GM23248 (cell line): ENCODE data around the gene NUP210. TPM values are rescaled to one million over a fixed set of nuclear protein-coding genes. Genes with fewer than 3 reads are reported as not detected.

Source experiments
- DNase-seq: peaks from one replicate; pipeline ENCODE4 v3.0.0-alpha.2; 2015
- H2AFZ ChIP-seq: fragments of 200-600 bp; sonication (generic); 2 replicates; pipeline ENCODE4 v1.6.1; 2016; ENCODE audit warnings: antibody characterized with exemption
- H3F3A ChIP-seq: fragments of 200-600 bp; sonication (generic); 2 replicates; pipeline ENCODE4 v1.6.1; 2016; ENCODE audit warnings: mild to moderate bottlenecking, antibody characterized with exemption, mixed run types; ENCODE audit not compliant: insufficient read depth
- H3K27ac ChIP-seq: fragments of 200-600 bp; sonication (generic); 2 replicates; pipeline ENCODE4 v1.5.1; 2016; ENCODE audit warnings: mild to moderate bottlenecking
- H3K27me3 ChIP-seq: fragments of 200-600 bp; sonication (generic); replicated peaks from 2 replicates; pipeline ENCODE4 v1.6.1; 2016; ENCODE audit warnings: mild to moderate bottlenecking; ENCODE audit not compliant: insufficient read depth
- H3K36me3 ChIP-seq: fragments of 200-600 bp; sonication (generic); 2 replicates; pipeline ENCODE4 v1.6.1; 2016; ENCODE audit warnings: low read depth, mild to moderate bottlenecking
- H3K4me1 ChIP-seq: fragments of 200-600 bp; sonication (generic); 2 replicates; pipeline ENCODE4 v1.6.1; 2016; ENCODE audit warnings: mild to moderate bottlenecking; ENCODE audit not compliant: insufficient read depth
- H3K4me2 ChIP-seq: fragments of 200-600 bp; sonication (generic); one replicate; pipeline ENCODE4 v1.6.1; 2016; ENCODE audit warnings: mild to moderate bottlenecking; ENCODE audit not compliant: unreplicated experiment
- H3K4me3 ChIP-seq: fragments of 200-600 bp; sonication (generic); 2 replicates; pipeline ENCODE4 v1.5.1; 2016; ENCODE audit warnings: mild to moderate bottlenecking
- H3K79me2 ChIP-seq: fragments of 200-600 bp; sonication (generic); 2 replicates; pipeline ENCODE4 v1.6.1; 2016; ENCODE audit warnings: mild to moderate bottlenecking; ENCODE audit not compliant: insufficient read depth
- H3K9ac ChIP-seq: fragments of 200-600 bp; sonication (generic); 2 replicates; pipeline ENCODE4 v1.6.1; 2016; ENCODE audit warnings: mild to moderate bottlenecking
- H3K9me2 ChIP-seq: fragments of 200-600 bp; sonication (generic); 2 replicates; pipeline ENCODE4 v1.6.1; 2016; ENCODE audit warnings: mixed run types, mild to moderate bottlenecking, moderate library complexity; ENCODE audit not compliant: insufficient read depth
- H3K9me3 ChIP-seq: fragments of 200-600 bp; sonication (generic); one replicate; pipeline ENCODE4 v1.6.1; 2017; ENCODE audit warnings: low read depth
- H4K20me1 ChIP-seq: fragments of 200-600 bp; sonication (generic); 2 replicates; pipeline ENCODE4 v1.6.0; 2016; ENCODE audit not compliant: insufficient read depth
- EZH2 ChIP-seq: fragments of 200-600 bp; sonication (generic); IDR thresholded peaks from 2 replicates; pipeline ENCODE4 v1.6.1; 2018; ENCODE audit warnings: antibody characterized with exemption, mild to moderate bottlenecking; ENCODE audit not compliant: insufficient read depth, poor library complexity, severe bottlenecking
- EZH2phosphoT487 ChIP-seq: fragments of 200-600 bp; sonication (generic); IDR thresholded peaks from 2 replicates; pipeline ENCODE4 v1.6.1; 2018; ENCODE audit warnings: antibody characterized with exemption, moderate library complexity, mild to moderate bottlenecking, low read depth; ENCODE audit not compliant: insufficient read depth
- WGBS, 2 experiments: methylation state at CpG; one replicate each; pipeline ENCODE4 v1.1.6; 2015 to 2017; ENCODE audit warnings: low lambda C conversion rate in 2 of 2, low coverage in 1 of 2; ENCODE audit errors: missing lambda C conversion rate in 2 of 2; 5-methylcytosine and 5-hydroxymethylcytosine counted together
- in situ Hi-C: fragments of 300-500 bp; cut with MboI; formaldehyde crosslinking; loops from 2 replicates; pipeline ENCODE4 v1.15.0; 2020
- polyA plus RNA-seq: library from polyadenylated mRNA; unstranded; fragments of >200 nt; fragmentation: Nextera tagmentation; extraction: Ambion mirVana; gene quantifications from 2 replicates; pipeline ENCODE4 v1.2.1, GENCODE V29; 2016
- total RNA-seq: library from RNA; depleted of rRNA; stranded (reverse); fragments of >200 nt; shearing (Covaris generic); gene quantifications from 2 replicates; pipeline ENCODE4 v1.2.3, GENCODE V29; 2014

NUP210 gene
- total and polyA plus RNA-seq, 2 experiments from 2014 or later = 0.04 TPM; not detected in 1

DNA sequence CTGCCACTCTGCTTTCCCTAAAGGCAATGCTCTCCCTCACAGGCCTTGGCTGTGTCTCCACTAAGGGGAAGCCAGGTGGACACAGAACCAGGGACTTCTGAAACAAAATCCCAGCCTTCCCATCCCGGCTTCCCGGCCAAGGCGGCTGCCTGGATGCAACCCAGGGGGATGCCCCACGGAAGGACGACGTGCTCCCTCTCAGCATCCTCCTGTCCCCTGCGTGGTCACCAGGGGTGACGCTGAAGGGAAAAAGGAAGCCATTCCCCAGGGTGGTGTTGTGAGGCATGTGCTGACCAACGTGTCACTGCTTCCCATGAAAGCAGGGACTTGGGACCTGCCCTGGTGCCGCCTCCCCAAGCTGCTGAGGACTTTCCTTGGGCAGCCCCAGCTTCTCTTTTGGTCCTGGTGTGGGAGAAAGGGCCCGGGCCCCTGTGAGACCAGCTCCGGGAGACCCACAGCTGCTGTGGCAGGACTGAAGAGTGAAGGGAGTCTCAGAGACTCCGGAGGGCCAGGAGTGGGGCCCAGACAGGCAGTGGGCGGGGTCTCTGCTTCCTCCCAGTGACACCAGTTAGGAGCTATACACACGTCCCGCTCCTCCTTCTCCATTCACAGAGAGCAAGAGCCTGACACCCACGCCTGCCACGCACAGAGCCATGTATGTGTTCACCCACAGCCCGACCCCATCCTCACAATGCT is 139.2 kb downstream of the NUP210 start:
- Histone ChIP-seq H3K36me3 (no peaks in the 10 kb centered on the region), H2AFZ (no peak overlapping the region), H3K79me2 (no peaks in the 10 kb centered on the region), H3K27me3 (peaks cover 45% of the 10 kb centered on the region), H3F3A (no peaks in the 10 kb centered on the region), H3K9me2 (no peaks in the 10 kb centered on the region), H3K9me3 (no peaks in the 10 kb centered on the region), H3K4me3 (no peak overlapping the region), H3K4me1 (no peaks in the 10 kb centered on the region), H4K20me1 (no peaks in the 10 kb centered on the region), H3K4me2 (no peak overlapping the region), H3K27ac (no peak overlapping the region), H3K9ac (no peak overlapping the region)
- 66 to 70% methylated on average over 17 to 19 of the region's 19 CpGs for WGBS, 2 experiments
- no peak for DNase-seq
- in situ Hi-C loops = no loop called here
- TF ChIP-seq EZH2 = no peak
- no peak for TF ChIP-seq EZH2phosphoT487

- DNase-seq = no peak
- no peaks in the 10 kb centered on the region for H4K20me1 ChIP-seq
- no peaks in the 10 kb centered on the region for H3K36me3 ChIP-seq
- H2AFZ ChIP-seq = no peak overlapping the region
- 68 to 69% methylated on average over 8 of the region's 8 CpGs for WGBS, 2 experiments
- TF ChIP-seq EZH2 = no peak
- TF ChIP-seq EZH2phosphoT487 = no peak
- in situ Hi-C loops = no loop called here
- H3F3A ChIP-seq = no peaks in the 10 kb centered on the region
- H3K27ac ChIP-seq = no peak overlapping the region
- H3K4me3 ChIP-seq = no peak overlapping the region
- H3K9me3 ChIP-seq = no peaks in the 10 kb centered on the region
- H3K4me1 ChIP-seq = no peaks in the 10 kb centered on the region
- H3K4me2 ChIP-seq = no peak overlapping the region
- no peak overlapping the region for H3K9ac ChIP-seq
- no peaks in the 10 kb centered on the region for H3K9me2 ChIP-seq
- no peaks in the 10 kb centered on the region for H3K79me2 ChIP-seq
- H3K27me3 ChIP-seq = peaks cover 48% of the 10 kb centered on the region
These were observed 139.9 kb downstream of the NUP210 start for GRCh38 chr3:13280122-13280790.

- in situ Hi-C loops = no loop called here
- H3K27me3 ChIP-seq = peaks cover 53% of the 10 kb centered on the region
These were observed 140.6 kb downstream of the NUP210 start for GRCh38 chr3:13279532-13279910.

DNA sequence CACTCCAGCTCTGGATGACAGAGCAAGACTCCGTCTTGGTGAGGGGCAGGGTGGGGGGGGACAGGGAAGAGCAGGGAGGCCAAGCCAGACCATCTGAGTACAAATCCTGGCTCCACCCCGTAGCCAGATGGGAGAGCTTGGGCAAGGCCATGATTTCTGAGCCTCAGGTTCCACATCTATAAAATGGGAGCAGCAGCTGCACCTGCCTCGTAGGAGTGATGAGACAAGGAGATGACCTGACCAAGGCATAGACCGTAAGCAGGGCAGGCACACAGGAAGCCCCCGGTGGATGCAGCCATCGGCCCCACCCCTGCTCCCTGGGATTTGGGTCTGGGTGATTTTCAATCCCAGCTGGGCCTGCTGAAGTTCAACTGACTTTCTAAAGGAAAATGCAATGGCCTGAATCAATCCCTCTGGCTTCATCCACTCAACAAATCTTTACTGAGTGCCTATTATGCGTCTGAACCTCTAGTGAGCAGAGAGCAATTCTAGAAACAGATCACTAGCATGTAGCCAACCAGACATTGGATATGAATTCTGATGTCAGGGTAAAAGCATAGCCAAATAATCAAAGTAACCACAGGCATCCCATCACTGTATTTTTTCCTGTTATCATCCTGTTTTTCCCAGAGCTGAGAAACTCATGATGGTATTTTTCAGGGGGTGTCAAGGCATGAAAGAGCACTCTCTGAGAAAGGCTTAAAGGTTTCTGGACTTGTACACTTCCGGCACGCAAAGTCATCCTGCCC is 141.2 kb downstream of the NUP210 start:
- H3K4me2 ChIP-seq = no peak overlapping the region
- WGBS, 2 experiments = 50 to 56% methylated on average over 9 of the region's 9 CpGs
- no peak overlapping the region for H2AFZ ChIP-seq
- no peaks in the 10 kb centered on the region for H3F3A ChIP-seq
- H3K79me2 ChIP-seq = no peaks in the 10 kb centered on the region
- in situ Hi-C loops = no loop called here
- H3K9ac ChIP-seq = no peak overlapping the region
- no peak for DNase-seq
- H4K20me1 ChIP-seq = no peaks in the 10 kb centered on the region
- no peaks in the 10 kb centered on the region for H3K9me2 ChIP-seq
- no peaks in the 10 kb centered on the region for H3K9me3 ChIP-seq
- no peak overlapping the region for H3K4me3 ChIP-seq
- no peak for TF ChIP-seq EZH2phosphoT487
- no peak for TF ChIP-seq EZH2
- no peaks in the 10 kb centered on the region for H3K4me1 ChIP-seq
- H3K27me3 ChIP-seq = peaks cover 47% of the 10 kb centered on the region
- no peak overlapping the region for H3K27ac ChIP-seq
- H3K36me3 ChIP-seq = no peaks in the 10 kb centered on the region

More at GRCh38 chr3:13279532-13279910, 140.6 kb downstream of the NUP210 start:
- TF ChIP-seq EZH2 (no peak), EZH2phosphoT487 (no peak)
- H3K36me3 ChIP-seq = no peaks in the 10 kb centered on the region
- no peak for DNase-seq
- no peak overlapping the region for H3K4me3 ChIP-seq
- no peaks in the 10 kb centered on the region for H3K9me2 ChIP-seq
- H3K27ac ChIP-seq = no peak overlapping the region
- WGBS, 2 experiments = 20 to 28% methylated on average over 6 of the region's 6 CpGs
- H3K4me2 ChIP-seq = no peak overlapping the region
- H3K9ac ChIP-seq = no peak overlapping the region
- no peaks in the 10 kb centered on the region for H3K4me1 ChIP-seq
- H3F3A ChIP-seq = no peaks in the 10 kb centered on the region
- no peak overlapping the region for H2AFZ ChIP-seq
- no peaks in the 10 kb centered on the region for H4K20me1 ChIP-seq
- H3K79me2 ChIP-seq = no peaks in the 10 kb centered on the region
- H3K9me3 ChIP-seq = no peaks in the 10 kb centered on the region
